ENCODE measurements around the gene SERPINA4. TPM values are rescaled to one million over a fixed set of nuclear protein-coding genes. Genes with fewer than 3 reads are reported as not detected.
"Not testable (repeated sequence)": the region's sequence is repeated elsewhere in the genome, so short reads cannot be mapped to it uniquely, and the experiment has no call there.

The SERPINA4 gene
- total and polyA plus RNA-seq, 4 donors: not detected

DNA sequence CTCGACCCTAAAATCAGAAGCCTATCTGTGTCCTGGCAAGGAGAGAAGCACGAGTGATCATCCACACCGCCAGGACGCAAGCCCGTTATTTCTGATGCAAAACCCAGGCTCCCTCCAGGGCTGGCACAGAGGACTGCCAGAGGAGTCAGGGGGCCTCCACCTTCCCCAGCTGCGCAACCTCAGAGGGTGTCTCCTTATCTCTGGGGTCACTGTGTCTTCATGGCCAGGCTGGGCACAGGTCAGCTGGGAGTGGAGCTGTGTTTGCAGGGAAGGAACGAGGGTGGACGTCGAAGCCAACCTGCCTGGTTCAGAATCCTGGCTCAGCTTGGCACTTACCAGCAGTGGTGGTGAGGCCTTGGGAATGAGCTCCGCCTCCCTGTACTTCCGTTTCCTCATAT lies 38.9 kb downstream of the SERPINA4 start:
- 83 to 85% methylated on average over 11 of the region's 11 CpGs for WGBS, 2 donors
- Histone ChIP-seq H3K27me3 (ENCODE audit: control insufficient read depth in 1 of 2, insufficient read depth in 2 of 2, low read length in 1 of 2) (no peaks in the 10 kb centered on the region), H3K9me3 (ENCODE audit: control insufficient read depth, low read length) (no peaks in the 10 kb centered on the region), H3K36me3 (ENCODE audit: control insufficient read depth in 1 of 2, insufficient read depth in 2 of 2, low read length in 1 of 2) (no peaks in the 10 kb centered on the region), H3K4me3 (ENCODE audit: low read length in 2 of 2) (no peak overlapping the region), H3K4me1 (ENCODE audit: control insufficient read depth in 1 of 2, insufficient read depth in 2 of 2, low read length in 2 of 2) (peaks cover 2 to 4% of the 10 kb centered on the region in 2 donors), H3K27ac (ENCODE audit: low read depth in 1 of 2, low read length in 2 of 2) (peak overlapping the region in 1 of 2 donors; percentile 55)
- peak in 1 of 2 donors; percentile 74 for DNase-seq
- intact Hi-C loops (cut with DNase I): no loop called here
- ATAC-seq (ENCODE audit: low FRiP score): no peak

DNA sequence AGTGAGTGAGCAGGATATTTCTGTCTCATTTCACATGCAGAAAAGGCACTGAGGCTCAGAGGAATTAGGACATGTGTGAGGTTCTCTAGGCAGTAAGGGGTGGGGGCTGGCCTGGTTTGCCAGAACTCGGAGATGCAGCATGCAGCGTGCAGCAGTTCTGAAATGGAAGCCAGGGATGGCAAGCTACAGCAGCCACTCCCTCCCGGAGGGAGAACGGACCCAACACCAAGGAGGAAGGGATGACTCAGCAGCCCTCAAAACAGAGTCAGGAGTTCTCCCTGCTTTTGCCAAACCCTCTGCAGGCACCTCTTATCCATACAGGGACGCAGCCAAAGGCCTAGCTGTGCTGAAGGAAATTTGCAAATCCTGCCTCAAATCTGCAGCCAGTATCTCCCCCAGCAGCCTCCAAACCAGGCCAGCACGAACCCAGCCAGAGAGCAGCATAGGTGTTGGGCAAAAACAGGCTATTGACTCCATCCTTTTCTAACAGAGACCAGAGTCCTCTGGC lies 40.7 kb downstream of the SERPINA4 start:
- no peaks in the 10 kb centered on the region for H3K9me3 ChIP-seq (ENCODE audit: control insufficient read depth, low read length)
- H3K4me1 ChIP-seq (ENCODE audit: control insufficient read depth in 1 of 2, insufficient read depth in 2 of 2, low read length in 2 of 2): peaks cover 2 to 4% of the 10 kb centered on the region in 2 donors
- DNase-seq: peak; percentile 79 to 85
- intact Hi-C loops (cut with DNase I): no loop called here
- H3K27me3 ChIP-seq (ENCODE audit: control insufficient read depth in 1 of 2, insufficient read depth in 2 of 2, low read length in 1 of 2): no peaks in the 10 kb centered on the region
- no peak overlapping the region for H3K4me3 ChIP-seq (ENCODE audit: low read length in 2 of 2)
- no peaks in the 10 kb centered on the region for H3K36me3 ChIP-seq (ENCODE audit: control insufficient read depth in 1 of 2, insufficient read depth in 2 of 2, low read length in 1 of 2)
- 3 to 4% methylated on average over 6 of the region's 6 CpGs for WGBS, 2 donors
- ATAC-seq (ENCODE audit: low FRiP score): peak; percentile 88
- peak overlapping the region in 1 of 2 donors; percentile 77 for H3K27ac ChIP-seq (ENCODE audit: low read depth in 1 of 2, low read length in 2 of 2)

DNA sequence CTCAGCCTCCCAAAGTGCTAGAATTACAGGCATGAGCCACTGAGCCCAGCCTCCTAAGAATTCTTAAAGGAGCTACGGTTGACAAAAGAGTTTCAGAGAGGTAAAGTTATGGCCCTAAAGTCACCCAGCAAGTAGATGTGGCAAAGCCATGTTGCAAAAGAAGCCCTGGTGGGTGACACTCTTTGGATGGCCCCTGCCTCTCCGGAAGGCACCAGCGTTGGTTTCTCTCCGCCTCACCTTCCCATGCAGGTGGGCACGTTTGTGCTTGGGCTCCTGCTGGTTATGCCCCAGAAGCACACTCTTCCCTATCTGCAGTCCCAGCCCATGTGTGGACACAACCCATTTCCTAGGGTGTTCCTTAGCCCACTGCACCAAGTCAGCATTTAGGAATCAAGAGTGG lies 41.5 kb downstream of the SERPINA4 start:
- WGBS, 2 donors: 94 to 96% methylated on average over 5 of the region's 5 CpGs
- Histone ChIP-seq H3K36me3 (ENCODE audit: control insufficient read depth in 1 of 2, insufficient read depth in 2 of 2, low read length in 1 of 2) (no peaks in the 10 kb centered on the region), H3K27ac (ENCODE audit: low read depth in 1 of 2, low read length in 2 of 2) (no peak overlapping the region), H3K9me3 (ENCODE audit: control insufficient read depth, low read length) (no peaks in the 10 kb centered on the region), H3K4me1 (ENCODE audit: control insufficient read depth in 1 of 2, insufficient read depth in 2 of 2, low read length in 2 of 2) (peaks cover 2 to 4% of the 10 kb centered on the region in 2 donors), H3K4me3 (ENCODE audit: low read length in 2 of 2) (no peak overlapping the region), H3K27me3 (ENCODE audit: control insufficient read depth in 1 of 2, insufficient read depth in 2 of 2, low read length in 1 of 2) (no peaks in the 10 kb centered on the region)
- ATAC-seq (ENCODE audit: low FRiP score) (no peak), DNase-seq (peak in 1 of 2 donors; percentile 68)
- intact Hi-C loops (cut with DNase I): no loop called here

DNA sequence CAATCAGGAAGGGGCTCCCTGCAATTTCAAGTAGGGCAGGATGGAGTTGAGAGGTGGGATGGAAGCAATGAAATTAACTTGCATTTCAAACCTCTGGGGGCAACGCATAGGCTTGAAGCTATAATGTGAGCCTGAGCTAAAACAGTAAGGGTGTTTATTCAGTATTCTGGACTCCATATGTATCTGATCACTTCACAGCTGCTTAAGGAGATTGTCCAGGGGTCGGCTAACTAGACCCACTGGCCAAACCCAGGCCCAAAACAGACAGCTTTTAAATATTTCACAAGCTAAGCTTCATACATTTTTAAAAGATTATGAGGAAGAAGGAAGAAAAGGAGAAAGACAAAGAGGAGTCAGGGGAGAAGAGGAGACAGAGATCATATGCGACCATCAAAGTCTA lies 44.1 kb downstream of the SERPINA4 start:
- ATAC-seq (ENCODE audit: low FRiP score): no peak
- Histone ChIP-seq H3K9me3 (ENCODE audit: control insufficient read depth, low read length) (no peaks in the 10 kb centered on the region), H3K27ac (ENCODE audit: low read depth in 1 of 2, low read length in 2 of 2) (no peak overlapping the region), H3K4me3 (ENCODE audit: low read length in 2 of 2) (no peak overlapping the region), H3K27me3 (ENCODE audit: control insufficient read depth in 1 of 2, insufficient read depth in 2 of 2, low read length in 1 of 2) (no peaks in the 10 kb centered on the region), H3K36me3 (ENCODE audit: control insufficient read depth in 1 of 2, insufficient read depth in 2 of 2, low read length in 1 of 2) (no peaks in the 10 kb centered on the region), H3K4me1 (ENCODE audit: control insufficient read depth in 1 of 2, insufficient read depth in 2 of 2, low read length in 2 of 2) (peaks cover 0 to 2% of the 10 kb centered on the region in 2 donors)
- WGBS, 2 donors: 76 to 85% methylated on average over 3 of the region's 3 CpGs
- peak in 1 of 2 donors; percentile 3 for DNase-seq
- intact Hi-C loops (cut with DNase I): no loop called here

DNA sequence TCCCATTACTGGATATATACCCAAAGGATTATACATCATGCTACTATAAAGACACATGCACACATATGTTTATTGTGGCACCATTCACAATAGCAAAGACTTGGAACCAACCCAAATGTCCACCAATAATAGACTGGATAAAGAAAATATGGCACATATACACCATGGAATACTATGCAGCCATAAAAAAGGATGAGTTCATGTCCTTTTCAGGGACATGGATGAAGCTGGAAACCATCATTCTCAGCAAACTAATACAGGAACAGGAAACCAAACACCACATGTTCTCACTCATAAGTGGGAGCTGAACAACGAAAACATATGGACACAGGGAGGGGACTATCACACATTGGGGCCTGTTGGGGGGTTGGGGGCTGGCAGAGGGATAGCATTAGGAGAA lies 47.7 kb downstream of the SERPINA4 start:
- ATAC-seq (ENCODE audit: low FRiP score); H3K4me1 ChIP-seq (ENCODE audit: control insufficient read depth in 1 of 2, insufficient read depth in 2 of 2, low read length in 2 of 2); H3K27ac ChIP-seq (ENCODE audit: low read depth in 1 of 2, low read length in 2 of 2); H3K9me3 ChIP-seq (ENCODE audit: control insufficient read depth, low read length); H3K27me3 ChIP-seq (ENCODE audit: control insufficient read depth in 1 of 2, insufficient read depth in 2 of 2, low read length in 1 of 2); DNase-seq; H3K4me3 ChIP-seq (ENCODE audit: low read length in 2 of 2); intact Hi-C loops (cut with DNase I); H3K36me3 ChIP-seq (ENCODE audit: control insufficient read depth in 1 of 2, insufficient read depth in 2 of 2, low read length in 1 of 2): not testable (repeated sequence)
- WGBS, 2 donors: 88 to 90% methylated on average over 1 of the region's 1 CpG

DNA sequence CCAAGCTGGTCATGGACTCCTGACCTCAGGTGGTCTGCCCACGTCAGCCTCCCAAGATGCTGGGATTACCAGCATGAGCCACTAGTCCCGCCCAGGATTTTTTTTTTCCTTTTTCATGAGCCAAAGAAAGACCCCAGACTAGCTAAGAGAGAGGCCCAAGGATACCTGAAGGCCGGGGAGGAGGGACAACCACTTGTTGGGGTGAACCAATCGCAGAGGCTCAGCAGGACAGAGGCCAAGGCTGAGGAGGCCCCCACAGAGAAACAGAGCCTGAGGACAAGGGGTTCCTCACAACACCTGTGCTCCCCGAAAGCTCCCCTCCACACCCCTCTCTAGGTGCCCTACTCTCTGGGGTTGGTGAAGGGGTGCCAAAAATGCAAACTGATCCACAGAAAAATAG lies 49.9 kb downstream of the SERPINA4 start:
- DNase-seq: no peak

DNA sequence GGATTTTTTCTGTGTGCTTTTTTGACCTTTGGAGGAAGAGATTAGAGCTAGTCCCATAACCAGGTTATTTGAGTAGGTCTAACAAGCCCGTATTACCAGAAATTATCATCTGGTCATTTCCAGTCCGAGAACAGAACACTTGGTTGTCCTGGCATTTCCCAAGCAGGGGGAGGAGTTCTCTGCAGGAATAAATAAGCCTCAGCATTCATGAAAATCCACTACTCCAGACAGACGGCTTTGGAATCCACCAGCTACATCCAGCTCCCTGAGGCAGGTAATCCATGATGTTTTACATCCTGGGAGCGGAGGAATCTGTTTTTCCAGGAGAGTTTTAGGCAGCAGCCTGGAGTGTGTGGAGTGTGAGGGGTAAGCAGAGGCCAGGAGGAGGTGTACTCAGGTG lies 50.9 kb downstream of the SERPINA4 start, which contains the start of gene SERPINA3:
Gene SERPINA3 (plus strand): TSS at position 218 of the 400 bp plus-strand sequence. CDS start 2,051 bp downstream, outside the sequence.
- intact Hi-C loops (cut with DNase I): no loop called here
- Histone ChIP-seq H3K27me3 (ENCODE audit: control insufficient read depth in 1 of 2, insufficient read depth in 2 of 2, low read length in 1 of 2) (no peaks in the 10 kb centered on the region), H3K27ac (ENCODE audit: low read depth in 1 of 2, low read length in 2 of 2) (no peak within 1 kb of the TSS), H3K4me3 (ENCODE audit: low read length in 2 of 2) (no peak within 1 kb of the TSS), H3K4me1 (ENCODE audit: control insufficient read depth in 1 of 2, insufficient read depth in 2 of 2, low read length in 2 of 2) (no peaks in the 10 kb centered on the region), H3K36me3 (ENCODE audit: control insufficient read depth in 1 of 2, insufficient read depth in 2 of 2, low read length in 1 of 2) (no peaks in the 10 kb centered on the region), H3K9me3 (ENCODE audit: control insufficient read depth, low read length) (peaks cover 4% of the 10 kb centered on the region)
- WGBS, 2 donors: 49 to 54% methylated on average over 4 of the region's 4 CpGs
- ATAC-seq (ENCODE audit: low FRiP score): peak; percentile 70
- no peak for DNase-seq

More for the DNA sequence above, 49.9 kb downstream of the SERPINA4 start:
- intact Hi-C loops (cut with DNase I): no loop called here
- H3K4me3 ChIP-seq (ENCODE audit: low read length in 2 of 2): no peak overlapping the region
- no peaks in the 10 kb centered on the region for H3K27me3 ChIP-seq (ENCODE audit: control insufficient read depth in 1 of 2, insufficient read depth in 2 of 2, low read length in 1 of 2)
- no peak for ATAC-seq (ENCODE audit: low FRiP score)
- no peaks in the 10 kb centered on the region for H3K36me3 ChIP-seq (ENCODE audit: control insufficient read depth in 1 of 2, insufficient read depth in 2 of 2, low read length in 1 of 2)
- no peaks in the 10 kb centered on the region for H3K4me1 ChIP-seq (ENCODE audit: control insufficient read depth in 1 of 2, insufficient read depth in 2 of 2, low read length in 2 of 2)
- 90 to 94% methylated on average over 5 of the region's 5 CpGs for WGBS, 2 donors
- no peaks in the 10 kb centered on the region for H3K9me3 ChIP-seq (ENCODE audit: control insufficient read depth, low read length)
- H3K27ac ChIP-seq (ENCODE audit: low read depth in 1 of 2, low read length in 2 of 2): no peak overlapping the region

DNA sequence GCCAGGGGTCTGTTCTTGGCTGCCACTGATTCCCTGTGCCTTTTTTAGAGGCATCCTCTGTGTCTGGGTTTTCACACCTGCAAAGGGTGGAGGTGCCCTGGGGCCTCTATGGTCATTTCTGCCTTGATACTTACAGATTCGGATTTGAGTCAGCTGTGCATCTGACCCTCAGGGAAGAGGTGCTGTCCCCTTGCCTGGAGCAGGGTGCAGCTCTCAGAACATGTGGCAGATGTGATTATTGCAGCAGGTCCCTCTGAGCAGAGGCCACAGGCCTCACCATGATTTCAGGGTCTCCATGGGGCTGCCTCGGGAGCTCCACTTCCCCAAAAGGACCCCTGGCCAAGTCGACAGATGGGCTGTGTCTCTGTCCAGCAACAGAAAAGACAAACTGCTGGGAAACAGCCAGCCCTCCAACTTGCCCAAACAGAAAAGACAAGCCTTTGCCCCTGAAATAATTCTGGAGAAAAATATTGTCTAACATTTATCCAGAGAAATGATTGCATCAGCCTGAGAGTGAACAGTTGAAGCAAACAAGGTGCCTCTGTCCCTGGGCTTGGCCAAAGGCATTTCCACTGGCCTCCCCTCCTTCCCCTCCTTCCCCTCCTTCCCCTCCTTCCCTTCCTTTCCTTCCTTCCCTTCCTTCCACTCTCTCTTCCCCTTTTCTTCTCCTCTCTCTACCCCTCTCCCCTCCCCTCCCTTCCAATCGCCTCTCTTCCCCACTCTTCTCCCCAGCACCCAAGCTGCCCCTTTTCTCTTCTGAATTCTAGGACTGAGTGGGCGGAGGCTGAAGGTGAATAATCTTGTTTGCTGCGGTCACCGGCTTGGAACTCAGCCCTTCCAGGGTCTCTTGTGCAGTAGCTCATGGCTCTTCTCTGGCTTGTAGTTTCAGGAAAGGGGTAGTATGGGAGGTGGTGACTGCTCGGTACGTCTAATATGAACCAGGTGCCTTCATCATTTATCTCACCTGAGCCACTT lies 51.6 kb downstream of the SERPINA4 start:
- H3K27ac ChIP-seq (ENCODE audit: low read depth in 1 of 2, low read length in 2 of 2): no peak overlapping the region
- no peak for DNase-seq
- peak; percentile 50 for ATAC-seq (ENCODE audit: low FRiP score)
- peaks cover 4% of the 10 kb centered on the region for H3K9me3 ChIP-seq (ENCODE audit: control insufficient read depth, low read length)
- H3K4me1 ChIP-seq (ENCODE audit: control insufficient read depth in 1 of 2, insufficient read depth in 2 of 2, low read length in 2 of 2): no peaks in the 10 kb centered on the region
- H3K4me3 ChIP-seq (ENCODE audit: low read length in 2 of 2): no peak overlapping the region
- intact Hi-C loops (cut with DNase I): no loop called here
- H3K27me3 ChIP-seq (ENCODE audit: control insufficient read depth in 1 of 2, insufficient read depth in 2 of 2, low read length in 1 of 2): no peaks in the 10 kb centered on the region
- 62 to 63% methylated on average over 9 of the region's 9 CpGs for whole genome bisulfite sequencing, 2 donors
- no peaks in the 10 kb centered on the region for H3K36me3 ChIP-seq (ENCODE audit: control insufficient read depth in 1 of 2, insufficient read depth in 2 of 2, low read length in 1 of 2)

Measured in aorta (tissue), 5 donors.